SKM-1 (cell line): ENCODE results near the gene PLCB3.

Experiments used
- DNase-seq: peaks from one replicate; lab custom pipeline; 2025; ENCODE audit not compliant: unreplicated experiment; lab: John Stamatoyannopoulos, UW

The PLCB3 gene

DNA sequence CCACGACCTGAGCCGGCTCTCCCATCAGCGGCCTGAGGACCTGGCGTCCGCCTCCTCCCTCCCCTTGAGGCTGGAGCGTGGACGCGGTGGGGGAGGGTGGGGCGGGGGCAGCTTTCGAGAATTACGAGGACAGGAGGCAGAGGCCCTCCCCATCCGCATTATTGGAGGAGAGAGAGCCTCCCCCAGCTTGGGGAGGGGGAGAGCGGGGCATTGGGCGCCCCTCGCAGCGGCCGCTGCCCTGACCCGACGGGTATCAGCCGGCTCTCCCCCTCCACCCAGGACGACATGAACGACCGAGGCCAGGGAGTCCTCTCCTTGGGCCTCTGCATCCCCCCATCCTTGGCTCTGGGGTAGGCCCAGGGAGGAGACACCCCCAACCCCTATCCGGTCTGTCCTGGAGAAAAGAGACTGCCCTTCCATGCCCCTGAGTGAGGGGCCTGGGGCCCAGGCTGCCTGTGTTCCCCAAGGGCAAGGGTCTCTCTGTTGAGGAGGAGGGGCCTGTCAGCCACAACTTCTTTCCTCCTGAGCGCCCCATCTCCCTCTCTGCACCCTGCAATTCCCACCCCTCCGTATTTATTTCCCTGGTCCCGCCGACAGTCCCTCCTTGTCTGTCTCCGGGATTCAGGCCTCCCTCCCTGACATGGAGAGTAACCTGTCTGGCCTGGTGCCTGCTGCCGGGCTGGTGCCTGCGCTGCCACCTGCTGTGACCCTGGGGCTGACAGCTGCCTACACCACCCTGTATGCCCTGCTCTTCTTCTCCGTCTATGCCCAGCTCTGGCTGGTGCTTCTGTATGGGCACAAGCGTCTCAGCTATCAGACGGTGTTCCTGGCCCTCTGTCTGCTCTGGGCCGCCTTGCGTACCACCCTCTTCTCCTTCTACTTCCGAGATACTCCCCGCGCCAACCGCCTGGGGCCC, 34.8 kb downstream of the PLCB3 start:
- no peak for DNase-seq

DNA sequence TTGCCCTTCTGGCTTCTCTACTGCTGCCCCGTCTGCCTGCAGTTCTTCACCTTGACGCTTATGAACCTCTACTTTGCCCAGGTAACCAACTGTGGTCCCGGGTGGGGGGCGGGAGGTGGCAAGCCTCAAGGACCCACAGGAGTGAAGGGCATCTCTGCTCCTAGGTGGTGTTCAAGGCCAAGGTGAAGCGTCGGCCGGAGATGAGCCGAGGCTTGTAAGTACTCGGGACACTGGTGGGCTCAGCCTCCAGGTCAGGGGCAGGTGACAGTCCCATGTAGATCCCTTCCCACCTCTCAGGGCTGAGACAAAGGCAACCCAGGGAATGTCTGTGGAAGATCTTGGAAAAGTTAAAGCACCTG, 35.5 kb downstream of the PLCB3 start:
- DNase-seq = no peak

DNA sequence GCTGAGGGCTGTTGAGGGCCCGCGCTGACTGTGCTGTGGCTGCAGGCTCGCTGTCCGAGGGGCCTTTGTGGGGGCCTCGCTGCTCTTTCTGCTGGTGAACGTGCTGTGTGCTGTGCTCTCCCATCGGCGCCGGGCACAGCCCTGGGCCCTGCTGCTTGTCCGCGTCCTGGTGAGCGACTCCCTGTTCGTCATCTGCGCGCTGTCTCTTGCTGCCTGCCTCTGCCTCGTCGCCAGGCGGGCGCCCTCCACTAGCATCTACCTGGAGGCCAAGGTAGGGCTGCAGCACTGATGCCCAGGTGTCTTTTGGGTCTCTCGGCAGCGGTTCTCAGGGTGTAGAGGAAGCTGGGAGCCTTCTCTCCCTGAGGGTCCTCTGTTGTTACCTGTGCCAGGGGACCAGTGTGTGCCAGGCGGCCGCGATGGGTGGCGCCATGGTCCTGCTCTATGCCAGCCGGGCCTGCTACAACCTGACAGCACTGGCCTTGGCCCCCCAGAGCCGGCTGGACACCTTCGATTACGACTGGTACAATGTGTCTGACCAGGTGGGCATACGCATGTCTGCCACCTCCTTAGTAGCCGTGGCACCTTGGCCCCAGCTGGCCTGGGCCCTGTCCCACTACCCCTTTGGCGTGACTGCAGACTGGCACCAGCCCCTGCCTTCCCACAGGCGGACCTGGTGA, 36.5 kb downstream of the PLCB3 start:
- no peak for DNase-seq

DNA sequence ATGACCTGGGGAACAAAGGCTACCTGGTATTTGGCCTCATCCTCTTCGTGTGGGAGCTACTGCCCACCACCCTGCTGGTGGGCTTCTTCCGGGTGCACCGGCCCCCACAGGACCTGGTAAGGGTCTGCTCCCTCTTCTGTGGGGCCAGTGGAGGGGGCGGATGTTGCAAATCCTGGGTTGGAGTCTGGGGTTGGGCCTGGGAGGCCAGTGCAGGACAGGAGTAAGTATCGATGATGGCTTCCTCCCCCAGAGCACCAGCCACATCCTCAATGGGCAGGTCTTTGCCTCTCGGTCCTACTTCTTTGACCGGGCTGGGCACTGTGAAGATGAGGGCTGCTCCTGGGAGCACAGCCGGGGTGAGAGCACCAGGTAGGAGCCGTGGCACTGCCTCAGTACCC, 37.0 kb downstream of the PLCB3 start:
- no peak for DNase-seq

DNA sequence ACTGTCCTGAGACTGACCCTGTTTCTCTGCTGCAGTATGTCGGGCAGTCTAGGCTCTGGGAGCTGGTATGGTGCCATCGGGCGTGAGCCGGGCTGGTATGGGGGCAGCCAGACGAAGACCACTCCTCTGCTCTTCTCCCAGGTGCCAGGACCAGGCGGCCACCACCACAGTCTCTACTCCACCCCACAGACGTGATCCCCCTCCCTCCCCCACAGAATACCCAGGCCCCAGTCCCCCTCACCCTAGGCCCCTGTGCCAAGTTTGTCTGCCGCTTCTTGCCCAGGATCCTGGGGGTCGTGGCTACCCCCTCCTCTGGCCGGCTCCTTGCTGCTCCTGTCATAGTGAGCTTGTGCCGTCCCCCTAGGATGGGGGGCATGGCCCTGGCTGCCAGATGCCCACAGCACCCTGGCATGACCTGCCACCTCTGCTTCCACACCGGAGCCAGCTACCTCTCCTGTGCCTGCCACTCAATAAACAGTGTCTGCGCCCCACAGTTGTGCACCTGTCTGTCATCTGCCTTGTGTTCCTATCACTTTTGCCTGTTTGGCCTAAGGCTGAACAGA, 37.8 kb downstream of the PLCB3 start:
- DNase-seq = no peak

DNA sequence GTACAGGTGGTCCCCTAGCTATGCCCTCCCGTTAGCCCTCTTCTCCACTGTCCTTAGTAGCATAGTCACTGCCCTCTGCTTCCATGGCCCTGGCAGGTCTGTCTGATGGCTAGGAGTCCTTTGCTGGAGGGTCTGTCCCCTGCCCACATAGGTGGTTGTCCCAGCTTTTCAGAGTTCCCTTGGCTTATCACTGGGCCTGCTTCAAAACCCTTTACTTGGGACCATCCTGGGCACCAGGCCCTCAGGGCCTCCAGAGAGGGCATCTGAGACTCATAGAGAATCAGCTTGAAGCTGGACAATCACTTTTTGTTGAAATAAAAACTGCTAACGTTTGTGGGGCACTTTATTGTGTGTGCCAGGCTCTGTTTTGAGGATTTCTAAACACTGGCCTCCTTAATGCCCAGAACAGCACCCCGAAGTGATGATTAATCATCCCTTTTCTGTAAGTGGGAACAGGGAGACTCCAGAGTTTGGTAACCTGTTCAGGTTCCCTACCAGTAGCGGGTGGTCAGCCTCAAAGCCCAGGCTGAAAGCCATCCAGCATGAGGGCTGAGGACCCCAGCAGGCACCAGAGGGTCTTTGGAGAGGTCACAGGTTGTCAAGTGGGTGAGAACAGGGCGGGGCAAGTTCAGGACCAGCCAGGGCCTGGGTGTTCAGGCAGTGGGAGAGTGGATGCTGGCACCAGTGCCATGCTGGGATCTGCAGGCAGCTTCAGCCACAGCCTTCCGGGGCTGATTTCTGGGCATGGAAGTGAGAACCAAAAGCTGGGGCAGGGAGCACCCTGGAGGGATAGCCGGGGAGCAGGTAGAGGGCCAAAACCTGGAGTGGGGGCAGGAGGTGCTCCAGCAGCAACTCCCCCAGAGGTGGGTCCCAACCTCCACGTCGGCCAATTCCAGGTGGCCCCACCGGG, 39.3 kb downstream of the PLCB3 start:
- DNase-seq = no peak

DNA sequence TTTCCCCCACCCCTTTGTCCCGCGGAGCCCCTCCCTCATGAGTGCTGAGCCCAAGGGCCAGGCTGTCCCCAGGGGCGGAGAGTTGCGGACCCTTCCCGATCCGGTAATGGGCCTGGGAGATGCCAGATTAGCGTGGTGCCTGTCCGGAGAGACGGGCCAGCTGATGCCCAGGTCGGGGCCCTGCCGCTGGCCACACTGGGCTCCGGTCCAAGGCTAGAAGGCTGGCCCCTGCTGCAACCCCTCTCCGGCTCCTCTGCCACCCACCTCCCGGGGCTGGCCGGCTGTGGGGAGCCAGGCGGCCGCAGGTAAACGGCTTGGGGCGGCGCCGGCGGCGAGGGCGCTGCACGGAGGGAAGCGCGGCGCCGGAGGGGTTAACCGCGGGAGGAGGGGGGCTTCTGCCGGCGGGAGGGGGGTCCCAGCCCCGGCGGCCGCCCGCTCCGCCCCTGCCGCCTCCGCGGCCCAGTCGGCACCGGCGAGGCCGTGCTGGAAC, 40.0 kb downstream of the PLCB3 start, which contains the start of gene KCNK4:
Gene KCNK4 (plus strand): TSS at position 41 of the 490 bp plus-strand sequence. CDS start 1,717 bp downstream, outside the sequence.
- DNase-seq = no peak

DNA sequence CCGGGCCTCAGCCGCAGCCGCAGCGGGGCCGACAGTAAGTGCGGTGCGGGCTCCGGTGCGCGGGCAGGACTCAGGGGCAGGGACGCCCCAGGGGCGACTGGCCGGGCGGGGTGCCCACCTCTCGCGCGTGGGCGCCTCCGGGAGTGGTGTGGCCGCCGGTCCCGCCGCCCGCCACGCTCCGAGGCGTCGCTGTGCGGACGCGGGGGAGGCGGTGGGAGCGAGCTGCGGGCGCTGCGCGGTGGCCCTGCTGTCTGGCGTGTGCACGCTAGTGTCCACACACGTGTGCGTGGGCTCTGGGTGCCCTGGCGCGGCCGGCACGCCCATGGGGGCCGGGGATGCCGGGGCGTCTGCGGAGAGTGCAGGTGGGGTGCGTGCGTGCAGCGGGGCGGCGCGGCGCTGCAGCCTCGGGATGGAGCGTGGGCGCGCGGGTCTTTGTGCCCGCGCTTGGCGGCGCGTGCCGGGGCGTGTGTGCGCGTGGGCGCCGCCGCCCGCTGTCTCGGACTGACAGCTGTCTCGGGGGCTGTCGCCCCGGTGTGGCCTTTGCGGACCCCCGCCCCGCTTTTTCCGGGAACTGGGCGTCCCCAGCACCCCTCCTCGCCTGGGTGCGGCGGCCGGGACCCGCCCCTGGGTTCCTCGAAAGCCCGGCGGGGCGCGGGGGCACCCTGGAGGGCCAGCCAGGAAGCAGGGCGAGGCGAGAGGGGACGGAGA, 40.6 kb downstream of the PLCB3 start:
- no peak for DNase-seq

DNA sequence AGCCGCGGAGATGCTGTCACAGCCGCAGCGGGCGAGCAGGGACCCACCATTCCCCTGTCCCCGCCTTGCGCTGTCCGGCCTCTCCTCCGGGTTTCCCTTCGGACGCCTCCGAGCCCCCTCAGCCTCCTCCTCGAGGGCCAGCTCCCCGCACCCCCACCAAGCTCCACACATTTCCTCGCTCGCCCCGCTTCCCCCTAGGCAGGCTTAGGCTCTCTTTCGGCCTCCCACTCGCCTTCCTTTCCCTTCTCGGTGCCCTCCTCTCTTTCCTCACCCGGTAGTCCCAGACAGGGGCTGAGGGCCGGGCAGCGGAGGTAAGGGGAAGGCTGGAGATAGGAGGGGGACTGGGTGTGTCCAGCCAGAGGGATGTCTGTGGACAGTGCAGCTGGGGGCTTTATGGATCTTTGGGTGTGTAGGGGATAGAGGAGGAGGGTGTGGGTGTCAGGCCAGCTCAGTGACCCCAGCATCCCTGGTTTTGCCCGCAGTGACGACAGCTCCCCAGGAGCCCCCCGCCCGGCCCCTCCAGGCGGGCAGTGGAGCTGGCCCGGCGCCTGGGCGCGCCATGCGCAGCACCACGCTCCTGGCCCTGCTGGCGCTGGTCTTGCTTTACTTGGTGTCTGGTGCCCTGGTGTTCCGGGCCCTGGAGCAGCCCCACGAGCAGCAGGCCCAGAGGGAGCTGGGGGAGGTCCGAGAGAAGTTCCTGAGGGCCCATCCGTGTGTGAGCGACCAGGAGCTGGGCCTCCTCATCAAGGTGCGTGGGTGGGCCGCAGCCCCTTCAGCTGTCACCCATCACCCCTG, 41.3 kb downstream of the PLCB3 start:
- no peak for DNase-seq

DNA sequence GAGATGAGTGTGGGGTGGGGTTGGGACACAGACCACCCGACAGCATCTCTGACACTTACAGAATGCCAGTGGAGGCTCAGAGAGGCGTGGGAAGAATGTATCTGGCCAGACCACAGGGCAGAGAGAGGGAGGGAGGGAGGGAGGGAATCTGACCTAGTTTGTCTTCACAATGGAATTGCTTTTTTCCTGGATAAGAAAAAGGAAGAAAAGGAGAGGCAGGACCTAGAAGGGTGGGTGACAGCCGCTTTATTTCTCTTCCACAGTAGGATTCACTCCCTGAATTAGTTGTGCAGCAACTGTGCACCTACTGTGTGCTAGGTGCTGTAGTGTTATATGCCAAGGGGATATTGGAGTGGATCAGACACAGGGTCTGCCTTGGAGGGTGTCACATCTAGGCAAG, 43.4 kb downstream of the PLCB3 start:
- DNase-seq = no peak

DNA sequence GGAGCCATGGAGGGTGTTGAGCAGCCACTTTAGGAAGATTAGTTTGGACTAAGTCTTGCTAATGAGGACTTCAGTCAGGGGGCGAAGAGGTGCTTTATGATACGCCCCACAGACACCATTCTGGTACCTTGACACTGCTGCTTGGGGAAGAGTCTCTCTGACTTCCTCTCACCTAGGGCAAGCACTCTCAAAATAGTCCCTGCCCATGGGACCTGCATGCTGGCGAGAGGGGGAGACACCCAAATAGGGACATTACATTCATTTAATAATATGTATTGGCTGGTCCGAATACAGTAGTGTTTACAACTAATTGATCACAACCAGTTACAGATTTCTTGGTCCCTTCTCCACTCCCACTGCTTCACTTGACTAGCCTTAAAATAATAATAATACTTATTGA, 44.4 kb downstream of the PLCB3 start:
- no peak for DNase-seq

DNA sequence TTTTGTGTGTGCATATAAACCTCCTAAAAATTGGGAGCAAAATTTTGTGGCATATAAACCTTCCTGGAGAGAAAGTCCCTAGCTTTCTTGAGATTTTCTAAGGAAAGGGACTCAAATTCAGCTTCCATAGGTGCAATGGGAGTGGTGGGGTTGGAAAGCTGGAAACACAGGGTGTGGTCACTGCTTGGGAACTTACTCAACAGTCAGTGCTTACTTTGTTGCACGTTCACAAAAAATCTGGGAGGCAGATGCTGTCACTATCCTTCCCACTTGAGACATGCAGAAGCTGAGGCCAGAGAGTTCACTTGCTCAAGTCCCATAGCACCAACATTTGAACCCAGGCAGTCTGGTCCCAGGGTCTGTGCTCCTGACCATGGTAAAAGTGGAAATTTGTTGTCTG, 44.9 kb downstream of the PLCB3 start:
- no peak for DNase-seq

DNA sequence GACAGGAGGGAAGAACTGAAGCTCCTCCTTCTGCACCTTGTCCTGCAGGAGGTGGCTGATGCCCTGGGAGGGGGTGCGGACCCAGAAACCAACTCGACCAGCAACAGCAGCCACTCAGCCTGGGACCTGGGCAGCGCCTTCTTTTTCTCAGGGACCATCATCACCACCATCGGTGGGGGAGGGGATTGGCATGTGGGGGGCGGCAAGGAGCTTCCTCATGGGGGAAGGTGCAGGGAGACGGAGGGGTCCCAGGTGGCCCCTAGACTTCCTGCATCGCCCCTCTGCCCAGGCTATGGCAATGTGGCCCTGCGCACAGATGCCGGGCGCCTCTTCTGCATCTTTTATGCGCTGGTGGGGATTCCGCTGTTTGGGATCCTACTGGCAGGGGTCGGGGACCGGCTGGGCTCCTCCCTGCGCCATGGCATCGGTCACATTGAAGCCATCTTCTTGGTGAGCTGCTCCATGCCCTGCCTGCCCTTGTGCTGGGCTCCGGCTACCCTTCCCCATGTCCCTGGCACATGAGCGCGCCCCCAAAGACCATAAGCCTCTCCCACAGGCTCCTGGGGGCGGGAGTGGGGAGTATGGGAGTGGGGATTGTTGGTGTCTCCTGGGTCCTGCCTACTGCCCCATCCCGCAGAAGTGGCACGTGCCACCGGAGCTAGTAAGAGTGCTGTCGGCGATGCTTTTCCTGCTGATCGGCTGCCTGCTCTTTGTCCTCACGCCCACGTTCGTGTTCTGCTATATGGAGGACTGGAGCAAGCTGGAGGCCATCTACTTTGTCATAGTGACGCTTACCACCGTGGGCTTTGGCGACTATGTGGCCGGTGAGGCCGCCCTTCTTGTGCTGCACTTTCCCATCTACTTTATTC, 45.7 kb downstream of the PLCB3 start:
- no peak for DNase-seq

DNA sequence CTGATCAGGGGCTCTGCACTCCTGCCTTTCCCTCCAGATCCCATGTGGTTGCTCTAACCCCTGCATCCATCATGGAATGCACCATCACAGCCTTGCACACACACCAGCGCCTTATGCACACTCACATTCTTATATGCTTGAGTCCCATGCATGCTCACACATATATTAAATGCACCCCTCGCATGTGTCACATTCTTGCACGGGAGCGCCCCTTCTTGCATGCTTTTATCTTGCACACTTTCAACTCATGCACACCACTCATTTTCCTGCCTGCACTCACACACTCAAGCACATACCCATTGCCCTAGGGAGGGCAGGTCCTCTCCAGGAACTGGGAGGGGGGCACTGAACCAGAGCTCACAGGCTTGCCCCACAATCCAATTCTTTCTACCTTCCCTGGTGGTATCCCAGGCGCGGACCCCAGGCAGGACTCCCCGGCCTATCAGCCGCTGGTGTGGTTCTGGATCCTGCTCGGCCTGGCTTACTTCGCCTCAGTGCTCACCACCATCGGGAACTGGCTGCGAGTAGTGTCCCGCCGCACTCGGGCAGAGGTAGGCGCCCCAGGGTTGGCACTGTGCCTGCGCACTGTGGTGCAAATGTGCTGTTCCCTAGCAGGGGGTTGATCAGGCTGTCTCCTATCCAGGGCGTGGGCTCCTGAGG, 46.5 kb downstream of the PLCB3 start:
- no peak for DNase-seq

DNA sequence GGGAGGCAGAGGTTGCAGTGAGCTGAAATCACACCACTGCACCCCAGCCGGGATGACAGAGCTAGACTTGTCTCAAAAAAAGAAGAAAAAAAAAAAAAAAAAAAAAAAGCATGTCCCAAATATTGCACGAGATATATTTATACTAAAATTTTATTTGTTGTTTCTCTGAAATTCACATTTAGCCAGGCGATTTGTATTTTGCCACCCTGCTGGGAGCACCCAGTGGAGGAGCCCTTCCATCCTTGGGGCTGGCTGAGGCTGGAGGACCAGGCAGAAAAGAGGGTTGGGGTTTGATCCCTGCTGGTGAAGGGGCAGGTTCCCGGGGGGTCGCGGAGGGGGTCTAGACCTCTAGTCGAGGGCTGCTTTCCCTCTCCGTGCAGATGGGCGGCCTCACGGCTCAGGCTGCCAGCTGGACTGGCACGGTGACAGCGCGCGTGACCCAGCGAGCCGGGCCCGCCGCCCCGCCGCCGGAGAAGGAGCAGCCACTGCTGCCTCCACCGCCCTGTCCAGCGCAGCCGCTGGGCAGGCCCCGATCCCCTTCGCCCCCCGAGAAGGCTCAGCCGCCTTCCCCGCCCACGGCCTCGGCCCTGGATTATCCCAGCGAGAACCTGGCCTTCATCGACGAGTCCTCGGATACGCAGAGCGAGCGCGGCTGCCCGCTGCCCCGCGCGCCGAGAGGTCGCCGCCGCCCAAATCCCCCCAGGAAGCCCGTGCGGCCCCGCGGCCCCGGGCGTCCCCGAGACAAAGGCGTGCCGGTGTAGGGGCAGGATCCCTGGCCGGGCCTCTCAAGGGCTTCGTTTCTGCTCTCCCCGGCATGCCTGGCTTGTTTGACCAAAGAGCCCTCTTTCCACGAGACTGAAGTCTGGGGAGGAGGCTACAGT, 47.9 kb downstream of the PLCB3 start:
- DNase-seq = no peak

DNA sequence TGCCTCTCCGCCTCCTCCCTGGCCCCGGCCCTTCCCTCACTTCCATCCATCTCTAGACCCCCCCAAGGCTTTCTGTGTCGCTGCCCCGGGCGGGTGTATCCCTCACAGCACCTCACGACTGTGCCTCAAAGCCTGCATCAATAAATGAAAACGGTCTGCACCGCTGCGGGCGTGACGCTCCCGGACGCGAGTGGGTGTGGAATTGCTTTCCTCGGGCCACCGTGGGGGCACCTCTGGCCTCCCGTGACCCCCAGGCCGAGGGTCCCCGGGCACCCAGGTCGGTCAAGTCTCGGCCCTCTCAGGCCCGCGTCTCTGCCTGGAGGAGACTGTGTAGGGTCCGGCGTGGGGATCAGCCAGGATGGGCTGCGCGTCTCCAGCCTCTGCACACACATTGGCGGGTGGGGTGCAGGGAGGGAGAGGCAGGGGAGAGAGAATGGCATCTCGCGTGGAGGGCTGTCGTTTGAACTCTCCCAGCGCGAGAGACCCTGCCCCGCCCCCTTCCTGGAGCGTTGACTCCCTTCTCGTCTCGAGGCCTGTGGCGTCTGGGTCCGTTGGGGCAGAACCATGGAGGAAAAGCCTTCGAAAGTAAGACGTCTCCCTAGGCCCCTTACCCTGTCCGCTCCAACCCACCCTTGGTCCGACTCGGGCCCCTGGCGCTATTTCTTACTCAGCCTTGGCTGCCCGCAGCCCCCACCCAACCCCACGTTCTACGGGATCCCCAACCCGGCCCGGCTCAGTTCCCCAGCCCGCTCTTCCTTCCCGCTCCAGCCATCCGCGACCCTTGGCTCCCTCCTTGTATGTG, 48.7 kb downstream of the PLCB3 start, which contains the start of gene CATSPERZ:
Gene CATSPERZ (plus strand): TSS at position 512 of the 802 bp plus-strand sequence. CDS start 53 bp downstream, at position 565.
- no peak for DNase-seq
